HCEC 1CT (cell line): Measurements from ENCODE around the gene KRTAP20-3.

Experiments used
- DNase-seq: peaks from one replicate; pipeline ENCODE4 v3.0.0-alpha.2; 2017

The KRTAP20-3 gene

GRCh38 chr21:30689822-30690221 is 47.2 kb downstream of the KRTAP20-3 start:
- no peak for DNase-seq
